ENCODE measurements around the gene TIE1.

The TIE1 gene

DNA sequence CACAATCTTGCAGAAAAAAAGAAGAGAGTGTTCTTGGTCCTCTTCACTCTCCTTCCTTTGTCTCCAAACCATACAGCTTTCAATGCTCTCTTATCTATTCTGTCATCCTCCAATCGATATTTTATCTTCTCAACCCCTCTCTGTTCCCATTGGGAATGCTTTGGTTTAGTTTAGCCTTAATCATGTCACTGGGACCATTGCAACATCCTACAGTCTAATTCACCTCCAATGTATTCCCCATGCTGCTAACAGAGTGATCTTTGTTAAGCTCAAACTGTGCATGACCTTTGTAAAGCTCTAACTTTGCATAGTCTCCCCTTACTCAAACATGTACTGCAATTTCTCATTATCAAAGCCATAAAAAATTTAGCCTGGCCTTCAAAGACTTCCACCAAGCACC is 39.8 kb downstream of the TIE1 start:
- Histone ChIP-seq H3K27ac (ENCODE audit: low read depth, low read length) (no peak overlapping the region), H2BK12ac (ENCODE audit: low read length) (no peak overlapping the region), H3K4me1 (ENCODE audit: control insufficient read depth in 1 of 2, insufficient read depth in 2 of 2, low read length in 2 of 2) (no peaks in the 10 kb centered on the region), H2BK5ac (ENCODE audit: low read depth, low read length, poor library complexity) (no peak overlapping the region), H3K79me2 (ENCODE audit: control insufficient read depth, insufficient read depth, low read length, poor library complexity) (no peaks in the 10 kb centered on the region), H2AK5ac (ENCODE audit: low read length) (no peak overlapping the region), H3K9me3 (ENCODE audit: insufficient read depth, low read depth, low read length) (peaks cover 2% of the 10 kb centered on the region), H3K27me3 (ENCODE audit: insufficient read depth, low read length) (no peaks in the 10 kb centered on the region), H3K4me3 (ENCODE audit: low read depth, low read length) (no peak overlapping the region), H2AFZ (ENCODE audit: insufficient read depth, low read length, poor library complexity) (no peak overlapping the region), H3K4ac (ENCODE audit: low read depth, low read length) (no peak overlapping the region), H3K14ac (ENCODE audit: low read length) (no peak overlapping the region), H3K9ac (ENCODE audit: low read length) (no peak overlapping the region), H4K91ac (ENCODE audit: low read depth, low read length) (no peak overlapping the region), H4K12ac (ENCODE audit: low read depth, low read length) (no peak overlapping the region), H3K79me1 (ENCODE audit: low read length) (no peaks in the 10 kb centered on the region), H2BK120ac (ENCODE audit: insufficient read depth, low read length, poor library complexity) (no peak overlapping the region), H3K23ac (ENCODE audit: low read length) (no peak overlapping the region), H4K8ac (ENCODE audit: low read depth, low read length) (no peak overlapping the region), H3K18ac (ENCODE audit: low read length) (no peak overlapping the region), H3K4me2 (ENCODE audit: low read length) (no peak overlapping the region), H3K36me3 (ENCODE audit: control insufficient read depth in 1 of 2, insufficient read depth in 2 of 2, low read length in 2 of 2) (no peaks in the 10 kb centered on the region)
- 100% methylated on average over 1 of the region's 1 CpG for WGBS (ENCODE audit: extremely low coverage, insufficient coverage, insufficient read length)
- DNase-seq = no peak

DNA sequence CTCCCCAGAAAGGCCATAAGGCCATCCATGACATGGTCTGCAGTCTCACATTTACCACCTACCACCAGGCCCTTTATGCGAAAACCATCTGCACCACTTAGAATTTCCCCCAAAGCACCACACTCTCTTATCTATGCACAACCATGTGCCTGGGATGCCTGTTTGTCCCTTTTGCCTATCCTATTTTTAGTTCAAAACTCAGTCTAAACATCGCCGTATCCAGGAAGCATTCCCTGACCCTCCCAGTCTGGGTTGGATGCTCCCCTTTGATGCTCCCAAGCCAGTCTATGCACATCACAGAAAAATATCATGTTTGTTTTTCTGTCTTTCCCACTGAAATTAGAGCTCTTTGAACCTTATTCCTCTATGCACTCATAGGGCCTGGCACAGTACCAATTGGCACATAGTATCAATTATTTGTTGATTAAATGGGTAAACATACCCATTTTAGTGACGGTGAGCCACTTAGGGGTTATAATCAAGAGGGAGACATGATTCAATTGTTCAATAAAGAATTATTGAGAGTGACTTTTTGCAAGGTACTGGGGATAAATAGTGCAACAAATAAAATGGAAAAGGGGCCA is 43.6 kb downstream of the TIE1 start:
- no peak overlapping the region for H2AFZ ChIP-seq (ENCODE audit: insufficient read depth, low read length, poor library complexity)
- no peak overlapping the region for H3K4me2 ChIP-seq (ENCODE audit: low read length)
- H3K4me1 ChIP-seq (ENCODE audit: control insufficient read depth in 1 of 2, insufficient read depth in 2 of 2, low read length in 2 of 2) = peaks cover 3 to 4% of the 10 kb centered on the region in 2 experiments
- H3K9ac ChIP-seq (ENCODE audit: low read length) = no peak overlapping the region
- peaks cover 9% of the 10 kb centered on the region for H3K79me1 ChIP-seq (ENCODE audit: low read length)
- H4K8ac ChIP-seq (ENCODE audit: low read depth, low read length) = no peak overlapping the region
- H3K23ac ChIP-seq (ENCODE audit: low read length) = no peak overlapping the region
- H2BK120ac ChIP-seq (ENCODE audit: insufficient read depth, low read length, poor library complexity) = no peak overlapping the region
- H2AK5ac ChIP-seq (ENCODE audit: low read length) = no peak overlapping the region
- H3K18ac ChIP-seq (ENCODE audit: low read length) = no peak overlapping the region
- H3K14ac ChIP-seq (ENCODE audit: low read length) = no peak overlapping the region
- no peak overlapping the region for H3K4ac ChIP-seq (ENCODE audit: low read depth, low read length)
- H3K27ac ChIP-seq (ENCODE audit: low read depth, low read length) = no peak overlapping the region
- H4K91ac ChIP-seq (ENCODE audit: low read depth, low read length) = no peak overlapping the region
- H3K9me3 ChIP-seq (ENCODE audit: insufficient read depth, low read depth, low read length) = no peaks in the 10 kb centered on the region
- no CpG with 5 or more reads among the region's 4 CpGs for WGBS (ENCODE audit: extremely low coverage, insufficient coverage, insufficient read length)
- no peaks in the 10 kb centered on the region for H3K27me3 ChIP-seq (ENCODE audit: insufficient read depth, low read length)
- DNase-seq = no peak
- no peak overlapping the region for H2BK12ac ChIP-seq (ENCODE audit: low read length)
- H4K12ac ChIP-seq (ENCODE audit: low read depth, low read length) = no peak overlapping the region
- no peak overlapping the region for H3K4me3 ChIP-seq (ENCODE audit: low read depth, low read length)
- H3K79me2 ChIP-seq (ENCODE audit: control insufficient read depth, insufficient read depth, low read length, poor library complexity) = peaks cover 7% of the 10 kb centered on the region
- H2BK5ac ChIP-seq (ENCODE audit: low read depth, low read length, poor library complexity) = no peak overlapping the region
- no peaks in the 10 kb centered on the region for H3K36me3 ChIP-seq (ENCODE audit: control insufficient read depth in 1 of 2, insufficient read depth in 2 of 2, low read length in 2 of 2)

DNA sequence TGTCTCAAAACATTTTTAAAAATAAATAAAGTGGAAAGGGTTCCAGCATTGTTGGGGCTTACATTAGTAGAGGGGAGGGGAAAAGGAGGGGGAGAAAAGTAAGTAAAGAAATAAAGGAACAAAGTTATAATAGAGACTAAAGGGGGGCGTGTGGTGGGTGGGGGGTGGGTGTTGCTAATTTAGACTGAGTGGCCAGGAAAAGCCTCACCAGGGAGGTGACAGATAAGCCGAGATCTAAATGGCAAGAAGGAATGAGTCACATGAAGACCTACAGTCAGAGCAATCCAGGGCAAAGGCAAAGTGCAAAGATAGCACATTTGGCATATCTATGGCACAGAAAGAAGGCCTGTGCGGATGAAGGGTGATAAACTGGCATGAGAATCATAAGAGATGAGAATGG is 44.3 kb downstream of the TIE1 start:
- no peaks in the 10 kb centered on the region for H3K27me3 ChIP-seq (ENCODE audit: insufficient read depth, low read length)
- no peaks in the 10 kb centered on the region for H3K9me3 ChIP-seq (ENCODE audit: insufficient read depth, low read depth, low read length)
- H2BK12ac ChIP-seq (ENCODE audit: low read length) = no peak overlapping the region
- no peak overlapping the region for H3K4me3 ChIP-seq (ENCODE audit: low read depth, low read length)
- no peak overlapping the region for H4K12ac ChIP-seq (ENCODE audit: low read depth, low read length)
- peaks cover 3 to 4% of the 10 kb centered on the region in 2 experiments for H3K4me1 ChIP-seq (ENCODE audit: control insufficient read depth in 1 of 2, insufficient read depth in 2 of 2, low read length in 2 of 2)
- H4K8ac ChIP-seq (ENCODE audit: low read depth, low read length) = no peak overlapping the region
- H4K91ac ChIP-seq (ENCODE audit: low read depth, low read length) = no peak overlapping the region
- no peak overlapping the region for H3K14ac ChIP-seq (ENCODE audit: low read length)
- peaks cover 9% of the 10 kb centered on the region for H3K79me1 ChIP-seq (ENCODE audit: low read length)
- H2AFZ ChIP-seq (ENCODE audit: insufficient read depth, low read length, poor library complexity) = no peak overlapping the region
- H3K27ac ChIP-seq (ENCODE audit: low read depth, low read length) = no peak overlapping the region
- H3K4me2 ChIP-seq (ENCODE audit: low read length) = no peak overlapping the region
- peak in 1 of 2 donors; percentile 51 for DNase-seq
- no peaks in the 10 kb centered on the region for H3K36me3 ChIP-seq (ENCODE audit: control insufficient read depth in 1 of 2, insufficient read depth in 2 of 2, low read length in 2 of 2)
- H2BK5ac ChIP-seq (ENCODE audit: low read depth, low read length, poor library complexity) = no peak overlapping the region
- H3K4ac ChIP-seq (ENCODE audit: low read depth, low read length) = no peak overlapping the region
- no peak overlapping the region for H2AK5ac ChIP-seq (ENCODE audit: low read length)
- no peak overlapping the region for H3K18ac ChIP-seq (ENCODE audit: low read length)
- peaks cover 7% of the 10 kb centered on the region for H3K79me2 ChIP-seq (ENCODE audit: control insufficient read depth, insufficient read depth, low read length, poor library complexity)
- no peak overlapping the region for H2BK120ac ChIP-seq (ENCODE audit: insufficient read depth, low read length, poor library complexity)
- H3K23ac ChIP-seq (ENCODE audit: low read length) = no peak overlapping the region
- no peak overlapping the region for H3K9ac ChIP-seq (ENCODE audit: low read length)
- 100% methylated on average over 1 of the region's 3 CpGs for WGBS (ENCODE audit: extremely low coverage, insufficient coverage, insufficient read length)

DNA sequence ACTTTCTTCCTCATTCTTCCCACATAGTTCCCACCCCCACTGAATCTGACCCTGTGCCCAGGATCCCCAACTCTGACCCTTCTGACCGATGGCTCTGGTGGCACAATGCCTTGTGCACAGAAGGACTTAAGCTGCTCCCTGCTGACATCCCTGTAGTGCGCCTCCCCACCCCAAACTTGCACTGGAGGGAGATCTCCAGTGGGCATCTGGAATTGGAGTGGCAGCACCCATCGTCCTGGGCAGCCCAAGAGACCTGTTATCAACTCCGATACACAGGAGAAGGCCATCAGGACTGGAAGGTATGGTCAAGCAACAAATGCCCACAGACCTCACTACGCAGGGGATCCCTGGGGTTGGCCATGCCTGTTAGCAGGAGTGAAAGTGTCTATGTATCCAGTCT is 45.9 kb downstream of the TIE1 start:
- Histone ChIP-seq H3K23ac (ENCODE audit: low read length) (no peak overlapping the region), H3K36me3 (ENCODE audit: control insufficient read depth in 1 of 2, insufficient read depth in 2 of 2, low read length in 2 of 2) (no peaks in the 10 kb centered on the region), H3K4me3 (ENCODE audit: low read depth, low read length) (no peak overlapping the region), H3K14ac (ENCODE audit: low read length) (no peak overlapping the region), H2AK5ac (ENCODE audit: low read length) (no peak overlapping the region), H3K27ac (ENCODE audit: low read depth, low read length) (no peak overlapping the region), H4K91ac (ENCODE audit: low read depth, low read length) (no peak overlapping the region), H3K9me3 (ENCODE audit: insufficient read depth, low read depth, low read length) (no peaks in the 10 kb centered on the region), H3K79me1 (ENCODE audit: low read length) (peaks cover 9% of the 10 kb centered on the region), H3K4me2 (ENCODE audit: low read length) (no peak overlapping the region), H4K12ac (ENCODE audit: low read depth, low read length) (no peak overlapping the region), H2BK120ac (ENCODE audit: insufficient read depth, low read length, poor library complexity) (no peak overlapping the region), H3K79me2 (ENCODE audit: control insufficient read depth, insufficient read depth, low read length, poor library complexity) (peaks cover 7% of the 10 kb centered on the region), H4K8ac (ENCODE audit: low read depth, low read length) (no peak overlapping the region), H2BK5ac (ENCODE audit: low read depth, low read length, poor library complexity) (no peak overlapping the region), H3K4ac (ENCODE audit: low read depth, low read length) (no peak overlapping the region), H2BK12ac (ENCODE audit: low read length) (no peak overlapping the region), H3K4me1 (ENCODE audit: control insufficient read depth in 1 of 2, insufficient read depth in 2 of 2, low read length in 2 of 2) (peaks cover 3 to 4% of the 10 kb centered on the region in 2 experiments), H2AFZ (ENCODE audit: insufficient read depth, low read length, poor library complexity) (no peak overlapping the region), H3K27me3 (ENCODE audit: insufficient read depth, low read length) (no peaks in the 10 kb centered on the region), H3K9ac (ENCODE audit: low read length) (no peak overlapping the region), H3K18ac (ENCODE audit: low read length) (no peak overlapping the region)
- no peak for DNase-seq
- no CpG with 5 or more reads among the region's 5 CpGs for whole genome bisulfite sequencing (ENCODE audit: extremely low coverage, insufficient coverage, insufficient read length)
